ENCODE results near the gene GTF3C5. TPM values are rescaled to one million over a fixed set of nuclear protein-coding genes. Genes with fewer than 3 reads are reported as not detected.
A peak's percentile ranks its signal among the peaks of the same experiment; 100 is the strongest.

Gene GTF3C5
- total RNA-seq, 1 donor from 2014 or later, result 71.7 TPM

- H3K27ac Mint-ChIP-seq (ENCODE audit: unreplicated experiment), result no peak overlapping the region
- peaks cover 38% of the 10 kb centered on the region for H3K36me3 Mint-ChIP-seq (ENCODE audit: low read depth, unreplicated experiment)
- TF ChIP-seq CTCF (IDR thresholded peaks at IDR 0.05; ENCODE audit: unreplicated experiment), result no peak
- peaks cover 4% of the 10 kb centered on the region for H3K27me3 Mint-ChIP-seq (ENCODE audit: unreplicated experiment)
- no peak overlapping the region for H3K4me3 Mint-ChIP-seq (ENCODE audit: unreplicated experiment)
- DNase-seq (ENCODE audit: low spot score), result no peak
- no peaks in the 10 kb centered on the region for H3K9me3 Mint-ChIP-seq (ENCODE audit: unreplicated experiment)
- no peaks in the 10 kb centered on the region for H3K4me1 Mint-ChIP-seq (ENCODE audit: unreplicated experiment)
Observed at GRCh38 chr9:133051966-133052539, 21.3 kb downstream of the GTF3C5 start.

- TF ChIP-seq CTCF (IDR thresholded peaks at IDR 0.05; ENCODE audit: unreplicated experiment), result no peak
- H3K9me3 Mint-ChIP-seq (ENCODE audit: unreplicated experiment), result no peaks in the 10 kb centered on the region
- no peak overlapping the region for H3K27ac Mint-ChIP-seq (ENCODE audit: unreplicated experiment)
- H3K4me3 Mint-ChIP-seq (ENCODE audit: unreplicated experiment), result peak overlapping the region; percentile 50
- peaks cover 6% of the 10 kb centered on the region for H3K4me1 Mint-ChIP-seq (ENCODE audit: unreplicated experiment)
- peaks cover 4% of the 10 kb centered on the region for H3K27me3 Mint-ChIP-seq (ENCODE audit: unreplicated experiment)
- peaks cover 41% of the 10 kb centered on the region for H3K36me3 Mint-ChIP-seq (ENCODE audit: low read depth, unreplicated experiment)
- DNase-seq (ENCODE audit: low spot score), result no peak
Observed at GRCh38 chr9:133054194-133054890, 23.5 kb downstream of the GTF3C5 start.

GRCh38 chr9:133054966-133055365, 24.2 kb downstream of the GTF3C5 start:
- Mint-ChIP-seq H3K4me3 (ENCODE audit: unreplicated experiment) (no peak overlapping the region), H3K27me3 (ENCODE audit: unreplicated experiment) (peaks cover 4% of the 10 kb centered on the region), H3K36me3 (ENCODE audit: low read depth, unreplicated experiment) (peaks cover 37% of the 10 kb centered on the region), H3K4me1 (ENCODE audit: unreplicated experiment) (peaks cover 12% of the 10 kb centered on the region), H3K9me3 (ENCODE audit: unreplicated experiment) (no peaks in the 10 kb centered on the region), H3K27ac (ENCODE audit: unreplicated experiment) (no peak overlapping the region)
- DNase-seq (ENCODE audit: low spot score), result no peak
- TF ChIP-seq CTCF (IDR thresholded peaks at IDR 0.05; ENCODE audit: unreplicated experiment), result no peak

- Mint-ChIP-seq H3K36me3 (ENCODE audit: low read depth, unreplicated experiment) (peaks cover 32% of the 10 kb centered on the region), H3K27ac (ENCODE audit: unreplicated experiment) (no peak overlapping the region), H3K27me3 (ENCODE audit: unreplicated experiment) (peaks cover 5% of the 10 kb centered on the region), H3K9me3 (ENCODE audit: unreplicated experiment) (no peaks in the 10 kb centered on the region), H3K4me3 (ENCODE audit: unreplicated experiment) (no peak overlapping the region), H3K4me1 (ENCODE audit: unreplicated experiment) (peaks cover 16% of the 10 kb centered on the region)
- no peak for TF ChIP-seq CTCF (IDR thresholded peaks at IDR 0.05; ENCODE audit: unreplicated experiment)
- no peak for DNase-seq (ENCODE audit: low spot score)
Observed at GRCh38 chr9:133055788-133056420, 25.1 kb downstream of the GTF3C5 start.

GRCh38 chr9:133056533-133056932, 25.7 kb downstream of the GTF3C5 start:
- Mint-ChIP-seq H3K4me1 (ENCODE audit: unreplicated experiment) (peaks cover 16% of the 10 kb centered on the region), H3K27ac (ENCODE audit: unreplicated experiment) (no peak overlapping the region), H3K36me3 (ENCODE audit: low read depth, unreplicated experiment) (peaks cover 31% of the 10 kb centered on the region), H3K4me3 (ENCODE audit: unreplicated experiment) (no peak overlapping the region), H3K27me3 (ENCODE audit: unreplicated experiment) (peaks cover 5% of the 10 kb centered on the region), H3K9me3 (ENCODE audit: unreplicated experiment) (no peaks in the 10 kb centered on the region)
- no peak for DNase-seq (ENCODE audit: low spot score)
- no peak for TF ChIP-seq CTCF (IDR thresholded peaks at IDR 0.05; ENCODE audit: unreplicated experiment)

Measured in endothelial cell (in vitro differentiated cells).